GM19467 (cell line): ENCODE measurements around the gene DDB1.

ENCODE experiments used
- ATAC-seq: cut with Tn5 transposase; IDR thresholded peaks from one replicate; pipeline ENCODE4 v1.9.1; 2021; ENCODE audit warnings: mild to moderate bottlenecking, moderate library complexity; ENCODE audit not compliant: unreplicated experiment

Gene DDB1

DNA sequence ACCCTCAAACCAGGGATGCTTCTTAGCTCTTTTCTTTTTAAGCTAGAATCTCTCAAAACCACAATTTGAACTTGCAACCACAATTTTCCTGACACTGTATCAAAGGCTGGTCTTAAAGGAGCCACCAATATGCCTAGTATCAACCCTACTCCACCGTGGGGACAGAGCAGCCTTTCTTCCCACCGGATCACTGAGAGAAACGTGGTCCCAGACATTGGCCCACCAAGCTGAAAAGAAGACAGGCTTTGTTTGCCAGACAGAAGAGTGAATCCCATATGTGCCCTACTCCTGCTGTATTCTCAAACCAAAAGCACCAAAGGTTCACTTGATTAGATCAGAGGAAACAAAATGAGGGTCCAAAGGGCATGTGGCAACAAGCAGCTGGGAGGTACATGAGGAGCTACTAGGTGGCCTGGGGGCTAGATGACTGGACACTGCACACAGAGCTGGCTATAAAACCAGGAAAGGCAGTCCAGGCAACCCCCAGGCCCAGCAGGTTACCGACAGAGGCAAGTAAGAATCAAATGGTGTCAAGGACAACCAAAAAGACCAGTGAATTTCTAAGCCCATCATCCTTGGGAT lies 34.2 kb downstream of the DDB1 start:
- no peak for ATAC-seq

DNA sequence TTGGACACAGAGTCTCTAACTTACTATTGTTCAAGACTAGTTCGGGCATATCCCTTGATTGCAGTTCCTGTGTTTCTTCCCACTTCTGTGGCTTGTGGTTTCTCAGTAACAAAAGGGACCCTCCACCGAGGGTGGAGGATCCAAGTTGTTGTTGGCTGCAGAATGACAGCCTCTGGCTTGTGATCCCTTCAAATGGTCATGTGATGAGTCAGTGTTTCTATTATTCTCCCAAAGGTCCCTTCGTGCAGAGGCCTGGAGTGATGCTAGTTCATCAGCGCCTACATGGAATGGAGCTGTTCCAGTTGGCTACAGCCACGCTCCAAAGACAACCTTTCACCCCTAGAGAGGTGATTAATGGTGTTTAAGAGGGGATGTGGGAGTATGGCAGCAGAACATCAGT lies 35.2 kb downstream of the DDB1 start:
- no peak for ATAC-seq

DNA sequence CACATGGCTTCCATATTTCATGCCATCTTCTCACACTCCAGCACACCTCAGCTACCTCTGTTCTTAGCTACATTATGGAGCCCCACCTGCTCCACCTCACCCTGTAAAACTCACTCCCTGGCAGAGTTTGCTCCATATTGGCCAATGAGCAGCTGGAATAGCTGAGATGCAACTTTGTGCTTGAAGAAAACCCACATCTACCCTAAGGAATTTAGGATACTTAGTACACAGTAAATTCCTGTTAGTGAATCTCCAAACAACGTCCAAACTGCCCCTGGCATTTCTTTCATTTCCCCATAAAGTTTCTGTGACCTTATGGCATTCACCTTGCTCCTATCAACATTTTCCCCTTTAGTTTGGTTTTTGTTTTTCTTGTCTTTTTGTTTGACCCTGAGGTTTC lies 35.6 kb downstream of the DDB1 start:
- ATAC-seq: no peak

DNA sequence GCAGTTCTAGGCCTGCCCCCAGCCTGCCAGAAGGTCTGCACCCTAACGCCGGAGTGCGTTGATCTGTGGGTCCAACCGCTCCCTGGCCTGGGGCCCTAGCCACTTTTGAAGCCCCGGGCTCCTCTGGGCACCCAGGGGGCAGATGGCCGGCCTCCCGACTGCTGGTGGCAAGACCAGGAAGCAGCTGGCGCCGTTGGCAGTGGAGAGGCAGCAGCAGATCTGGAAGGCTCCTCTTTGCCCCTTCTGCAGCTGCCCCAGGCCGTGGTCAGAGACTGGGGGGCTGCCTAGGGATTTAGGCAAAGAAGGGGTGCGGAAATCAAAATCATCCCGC lies 37.3 kb downstream of the DDB1 start:
- ATAC-seq: no peak

DNA sequence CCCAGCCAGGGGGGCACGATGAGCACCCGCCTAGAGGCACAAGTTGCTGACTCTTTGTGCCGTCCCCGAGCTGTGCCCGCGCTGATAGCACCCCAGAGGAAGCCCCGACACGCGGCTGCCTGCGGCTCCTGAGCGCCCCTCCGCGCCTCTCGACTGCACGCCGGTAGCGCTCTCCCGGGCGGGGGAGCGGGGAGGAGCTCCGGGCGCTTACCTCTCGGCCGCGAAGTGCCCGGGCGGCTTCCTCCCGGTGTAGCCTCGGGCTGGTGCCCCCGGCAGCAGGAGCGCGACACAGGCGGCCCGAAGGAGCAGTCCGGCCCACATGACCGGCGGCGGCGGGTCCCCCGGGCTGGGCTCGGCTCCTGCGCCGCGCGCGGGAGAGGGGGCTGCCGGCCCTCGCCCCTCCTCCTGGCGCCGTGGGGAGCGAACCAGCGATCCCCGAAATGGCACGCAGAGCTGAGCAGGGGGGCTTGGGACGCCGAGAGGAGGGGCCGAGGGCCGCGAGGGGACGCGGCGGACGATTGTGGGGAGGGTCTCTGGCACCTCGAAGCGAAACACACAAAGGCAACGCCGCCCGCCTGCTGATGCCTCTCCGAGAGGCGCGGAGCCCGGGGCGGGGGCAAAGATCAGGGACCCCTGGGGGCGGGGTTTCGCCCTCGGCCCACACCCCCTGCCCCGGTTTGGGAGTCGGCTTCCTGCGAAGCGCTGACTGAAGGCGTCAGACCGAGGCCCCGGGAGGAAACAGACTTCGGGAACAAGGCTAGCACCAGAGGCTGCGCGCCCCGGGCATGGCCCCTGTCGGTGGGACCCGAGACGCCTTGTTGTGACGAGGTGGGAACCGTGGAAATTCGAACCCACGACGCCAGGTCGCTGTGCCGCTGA lies 37.9 kb downstream of the DDB1 start, which contains the start of gene VWCE:
TSS of gene VWCE (minus strand) at position 600 of the 879 bp plus-strand sequence. CDS start at position 321, 279 bp downstream.
- ATAC-seq: no peak

DNA sequence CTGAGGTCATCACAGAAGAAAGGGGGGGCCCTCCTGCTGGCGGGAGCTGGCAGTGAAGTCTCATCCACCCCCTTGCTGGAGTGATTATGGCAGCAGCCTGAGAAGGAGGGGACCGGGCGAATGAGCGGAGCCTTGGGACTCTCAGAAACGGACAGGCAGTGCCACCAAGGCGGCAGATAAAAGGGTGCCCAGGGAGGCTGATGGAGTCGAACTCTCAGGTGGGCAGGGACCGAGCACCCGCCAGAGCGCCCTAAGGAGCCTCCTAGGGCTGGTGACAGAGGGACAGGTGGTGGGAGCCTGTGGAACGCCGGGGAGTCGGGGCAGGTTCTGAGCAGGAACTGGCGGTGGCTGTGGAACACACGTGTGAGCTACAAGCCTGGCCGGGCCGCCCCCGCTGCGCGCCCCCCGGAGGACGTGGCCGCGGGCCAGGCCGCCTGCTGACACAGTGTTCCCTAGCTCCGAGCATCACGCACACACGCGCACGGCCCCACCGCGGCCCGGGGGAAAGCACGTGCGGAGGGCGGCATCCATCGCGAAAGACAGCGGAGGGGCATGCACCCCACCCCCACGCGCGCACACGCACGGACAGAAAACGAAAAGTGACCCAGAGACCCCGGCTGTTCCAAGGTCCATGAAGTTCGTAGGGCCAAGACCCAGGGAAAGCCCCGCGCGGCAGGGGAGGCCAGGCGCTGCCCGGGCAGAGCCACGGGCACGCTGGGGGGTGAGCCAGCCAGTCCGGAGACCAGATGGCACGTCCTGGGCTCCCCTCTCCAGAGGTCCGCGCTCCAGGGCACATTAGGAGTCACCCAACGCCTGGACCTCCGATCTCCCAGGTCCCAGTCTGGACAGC lies 38.8 kb downstream of the DDB1 start:
- no peak for ATAC-seq

DNA sequence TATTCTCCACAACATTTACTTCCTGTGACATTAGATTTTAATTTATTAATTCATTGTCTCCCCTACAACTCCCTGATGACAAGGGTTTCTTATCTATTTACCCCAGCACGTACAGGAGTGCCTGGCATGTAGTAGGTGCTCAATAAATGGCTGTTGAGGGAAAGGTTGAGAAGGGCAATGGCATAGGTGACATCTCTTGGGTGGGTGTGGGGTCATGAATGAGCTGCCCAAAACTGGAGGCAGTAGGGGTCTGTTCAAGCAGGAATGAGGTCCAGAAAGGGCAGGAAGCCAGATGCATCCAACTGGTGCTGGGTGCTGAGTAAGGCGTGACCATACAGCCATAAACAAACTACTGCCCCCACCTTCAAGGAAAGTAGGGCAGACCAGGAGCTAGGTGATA lies 40.5 kb downstream of the DDB1 start:
- ATAC-seq: no peak

DNA sequence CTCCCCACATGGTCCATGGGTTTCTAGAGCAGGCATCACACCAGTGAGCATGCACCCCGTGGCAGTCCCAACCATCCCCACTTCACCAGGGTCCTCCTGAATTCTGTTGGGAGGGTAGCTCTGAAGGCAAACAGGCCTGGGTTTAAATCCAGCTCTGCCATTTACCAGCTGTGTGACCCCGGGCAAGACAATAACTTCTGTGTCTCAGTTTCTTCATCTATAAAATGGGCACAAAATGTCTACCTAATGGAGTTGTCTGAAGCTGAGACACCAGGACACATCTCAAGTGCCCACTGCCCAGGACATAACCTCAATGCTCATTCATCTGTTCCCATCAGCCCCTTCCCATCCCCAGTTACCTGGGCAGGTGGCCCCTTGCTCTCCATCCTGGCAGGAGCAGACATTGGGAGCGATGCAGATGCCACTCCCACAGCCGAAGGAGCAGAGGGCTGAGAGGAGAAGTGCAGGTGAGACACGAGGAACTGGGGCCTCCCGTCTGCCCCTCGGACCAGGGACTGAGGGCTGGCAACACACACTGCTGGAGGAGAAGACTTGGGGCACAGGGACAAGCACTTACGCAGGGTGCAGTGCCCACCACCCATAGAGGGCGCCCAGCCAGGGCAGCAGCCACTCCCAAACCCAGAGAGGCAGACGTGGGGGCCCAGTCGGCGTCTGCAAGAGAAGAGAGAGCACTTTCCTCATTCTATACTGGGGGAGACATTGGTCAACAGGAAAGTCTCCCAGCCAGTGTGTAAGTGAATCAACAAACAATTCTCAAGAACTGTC lies 41.8 kb downstream of the DDB1 start:
- no peak for ATAC-seq

DNA sequence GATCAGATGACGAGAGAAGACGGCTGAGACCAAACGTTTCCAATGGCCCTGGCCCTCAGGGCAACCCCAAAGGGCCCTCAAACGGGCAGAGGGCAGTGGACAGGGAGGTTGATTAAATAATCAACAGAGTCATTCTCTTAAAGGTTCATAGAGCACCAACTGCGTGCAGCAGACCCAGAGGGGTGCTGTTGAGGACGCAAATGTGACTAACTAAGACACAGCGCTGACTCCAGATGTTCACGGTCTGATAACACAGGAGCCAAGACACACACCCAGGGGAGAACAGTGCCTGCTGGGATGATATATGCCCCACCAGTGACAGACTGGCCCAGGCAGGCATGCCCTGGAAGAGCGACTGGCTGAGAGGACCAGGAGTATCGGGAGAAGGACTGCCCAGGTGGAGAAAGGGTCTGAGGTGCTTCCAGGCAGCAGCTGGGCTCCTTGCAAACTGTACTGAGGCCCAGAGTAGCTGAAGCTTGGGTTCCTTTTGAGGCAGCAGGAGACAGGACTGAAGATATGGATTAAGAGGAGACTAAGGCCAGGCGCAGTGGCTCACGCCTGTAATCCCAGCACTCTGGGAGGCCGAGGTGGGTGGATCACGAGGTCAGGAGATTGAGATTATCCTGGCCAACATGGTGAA lies 45.4 kb downstream of the DDB1 start:
- ATAC-seq: no peak

DNA sequence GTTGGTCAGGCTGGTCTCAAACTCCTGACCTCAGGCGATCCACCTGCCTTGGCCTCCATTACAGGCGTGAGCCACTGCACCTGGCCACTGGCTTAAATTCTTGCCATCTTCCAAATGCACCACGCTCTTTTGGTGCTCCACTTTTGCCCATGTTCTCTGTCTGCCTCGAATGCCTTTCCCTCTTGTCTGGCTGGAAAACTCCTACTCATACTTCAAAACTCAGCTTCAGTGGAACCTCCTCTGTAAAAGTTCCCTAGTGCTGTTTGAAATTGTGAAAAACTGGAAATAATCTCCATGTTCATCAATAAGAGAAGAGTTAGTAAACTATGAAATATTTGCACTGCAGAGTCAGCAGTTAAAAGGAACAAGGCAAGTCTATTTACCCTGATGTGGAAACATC lies 49.3 kb downstream of the DDB1 start:
- no peak for ATAC-seq

DNA sequence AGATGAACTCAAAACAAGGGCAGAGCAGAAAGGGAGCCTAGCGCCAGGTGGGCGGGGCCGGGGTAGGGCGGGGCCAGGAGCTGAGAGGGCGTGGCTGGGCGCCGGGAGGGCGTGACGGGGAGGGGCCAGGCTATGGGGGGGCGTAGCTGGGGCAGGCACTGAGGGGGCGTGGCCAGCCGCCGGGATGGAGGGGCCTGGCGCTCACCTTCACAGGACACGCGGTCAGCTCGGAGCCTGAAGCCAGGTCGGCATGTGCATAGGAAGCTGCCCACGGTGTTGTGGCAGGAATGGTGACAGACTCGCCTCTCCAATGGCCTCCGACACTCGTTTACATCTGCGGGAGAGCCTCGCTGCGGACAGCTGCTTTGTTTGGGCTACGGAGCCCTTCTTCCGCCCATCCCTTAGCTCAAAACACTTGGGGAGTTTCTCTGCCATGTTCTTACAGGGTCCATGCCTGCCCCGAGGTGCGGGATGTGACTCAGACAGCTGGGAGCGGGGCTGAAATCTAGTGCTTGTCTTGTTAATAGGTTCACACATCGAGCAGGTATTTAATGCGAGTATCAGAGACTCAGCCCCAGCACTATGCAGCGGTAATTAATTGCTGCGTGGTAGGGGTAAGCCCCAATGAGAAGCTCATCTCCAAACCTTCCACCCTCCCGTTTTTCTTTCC lies 51.2 kb downstream of the DDB1 start:
- ATAC-seq: no peak

DNA sequence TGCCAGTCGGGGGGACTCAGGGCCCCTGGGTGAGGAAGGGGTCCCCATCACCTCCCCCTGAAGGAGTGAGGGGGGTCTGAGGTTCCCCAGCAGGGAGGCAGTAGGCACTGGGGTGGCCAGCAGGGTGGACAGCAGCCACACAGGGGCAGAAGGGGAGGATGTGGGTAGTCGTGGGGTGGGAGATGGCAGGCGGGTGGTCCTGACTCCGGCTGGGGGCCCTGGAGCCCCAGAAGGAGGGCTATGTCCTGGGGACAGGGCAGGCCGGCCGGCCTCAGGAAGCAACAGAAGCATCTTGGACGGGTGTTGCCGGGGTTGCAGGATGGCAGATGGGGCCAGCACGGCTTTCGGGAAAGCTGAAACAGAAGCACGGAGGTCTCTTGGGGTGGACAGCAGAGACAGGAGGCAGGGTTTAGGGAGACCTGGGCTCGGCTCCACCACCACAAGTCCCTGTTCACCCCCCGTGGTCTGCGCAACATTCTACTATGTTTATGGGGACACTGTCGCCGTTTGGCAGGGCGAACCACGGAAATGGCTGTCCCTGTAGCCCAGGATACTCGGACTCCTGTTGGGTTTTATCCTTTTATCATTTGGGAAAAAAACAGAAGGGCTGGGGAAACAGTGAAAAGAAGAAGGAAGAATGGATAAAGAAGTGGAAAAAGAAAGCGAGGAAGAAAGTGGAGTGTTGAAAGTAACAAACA lies 51.9 kb downstream of the DDB1 start:
- no peak for ATAC-seq

DNA sequence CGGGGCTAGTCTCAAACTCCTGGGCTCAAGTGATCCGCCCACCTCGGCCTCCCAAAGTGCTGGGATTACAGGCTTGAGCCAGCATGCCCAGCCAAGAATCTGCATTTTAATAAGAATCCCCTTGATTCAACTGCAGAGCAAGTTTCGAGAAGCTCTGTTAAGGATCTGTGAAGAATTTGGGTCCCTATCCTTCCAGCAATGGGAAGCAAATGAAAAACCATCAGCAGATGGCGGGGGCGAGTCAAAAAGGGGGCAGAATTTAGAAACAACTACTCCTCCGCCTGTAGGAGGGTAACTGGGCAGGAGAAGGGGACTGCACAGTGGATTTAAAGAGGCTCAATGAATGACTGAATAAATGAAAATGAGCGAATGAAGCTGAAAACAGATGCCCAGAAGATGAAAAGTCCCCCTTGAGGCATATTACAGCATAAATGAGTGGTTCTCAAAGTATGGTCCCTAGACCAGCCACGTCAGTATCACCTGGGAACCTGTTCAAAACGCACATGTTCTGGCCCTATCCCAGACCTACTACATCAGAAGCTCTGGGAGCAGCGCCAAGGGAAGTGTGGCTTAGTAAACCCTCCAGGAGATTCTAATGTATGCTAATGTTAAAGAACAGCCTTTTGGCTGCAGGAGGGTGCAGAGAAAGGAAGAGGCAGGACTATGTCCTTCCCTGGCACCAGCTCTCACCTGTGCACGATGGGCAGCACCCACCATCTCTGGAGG lies 52.8 kb downstream of the DDB1 start:
- no peak for ATAC-seq

DNA sequence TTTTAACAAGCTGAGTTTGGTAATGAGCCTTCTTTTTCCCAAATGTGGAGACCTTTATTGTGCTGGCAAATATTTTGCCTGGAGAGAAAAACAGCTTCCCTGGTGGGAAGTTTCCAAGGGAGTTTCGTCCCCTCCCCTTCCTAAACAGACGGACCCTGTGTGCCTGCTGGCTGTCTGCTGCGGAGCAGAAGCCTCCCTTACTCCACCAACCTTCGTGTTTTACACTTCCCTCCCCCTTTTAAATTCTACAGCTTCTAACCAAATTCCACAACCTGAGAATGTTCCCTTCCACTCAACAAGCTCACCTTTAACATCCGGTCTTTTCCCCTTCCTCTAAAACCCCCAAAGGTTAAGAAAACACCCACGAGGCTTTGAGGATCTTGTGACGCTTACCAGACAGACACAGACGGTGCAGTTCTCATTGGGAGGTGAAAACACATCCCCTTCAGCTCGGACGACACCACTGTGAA lies 54.9 kb downstream of the DDB1 start:
- ATAC-seq: no peak

DNA sequence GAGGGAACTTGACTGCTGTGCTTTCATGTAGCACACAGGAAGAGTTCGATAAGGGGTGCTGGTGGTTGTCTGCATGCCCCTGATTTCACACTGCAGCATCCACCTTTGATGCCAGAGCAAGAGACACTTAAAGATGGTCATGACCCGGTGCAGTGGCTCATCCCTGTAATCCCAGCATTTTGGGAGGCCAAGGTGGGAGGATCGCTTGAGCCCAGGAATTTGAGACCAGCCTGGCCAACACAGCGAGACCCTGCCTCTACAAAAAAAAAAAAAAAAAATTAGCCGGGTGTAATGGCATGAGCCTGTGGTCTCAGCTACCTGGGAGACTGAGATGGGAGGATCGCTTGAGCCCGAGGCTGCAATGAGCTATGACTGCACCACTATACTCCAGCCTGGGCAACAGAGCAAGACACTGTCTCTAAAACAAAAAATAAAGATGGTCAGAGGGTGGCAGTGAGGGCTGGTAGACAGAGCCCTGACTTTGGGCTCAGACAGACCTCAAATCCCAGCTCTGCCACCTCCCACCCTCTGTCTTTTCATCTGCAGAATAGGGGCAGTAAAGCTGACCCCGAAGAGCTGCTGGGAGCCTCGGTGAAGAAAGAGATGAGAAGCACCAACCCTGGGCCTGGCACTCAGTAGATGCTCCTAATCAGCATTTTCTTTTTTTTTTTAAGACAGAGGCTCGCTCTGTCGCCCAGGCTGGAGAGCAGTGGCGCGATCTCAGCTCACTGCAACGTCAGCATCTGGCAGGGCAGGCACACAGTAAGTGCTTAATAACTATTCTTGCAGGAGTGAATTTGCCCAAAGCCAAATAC lies 55.5 kb downstream of the DDB1 start:
- no peak for ATAC-seq

DNA sequence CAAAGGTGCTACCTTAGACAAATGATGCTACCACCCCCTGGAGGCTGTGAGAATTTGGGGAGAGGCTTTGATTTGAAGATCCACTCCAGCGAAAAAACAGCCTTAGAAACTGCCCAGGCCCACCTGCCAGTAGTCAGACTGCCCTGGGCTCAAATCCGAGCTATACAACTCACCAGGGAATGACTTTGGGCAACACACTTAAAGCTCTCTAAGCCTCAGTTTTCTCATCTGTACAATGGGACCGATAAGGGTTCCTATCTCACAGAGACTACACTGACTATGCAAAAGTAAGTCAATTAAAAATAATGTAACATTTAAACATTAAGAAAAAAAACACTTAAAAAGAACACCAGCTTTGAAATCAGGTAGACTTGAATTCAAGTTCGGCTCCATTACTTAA lies 57.7 kb downstream of the DDB1 start:
- no peak for ATAC-seq

DNA sequence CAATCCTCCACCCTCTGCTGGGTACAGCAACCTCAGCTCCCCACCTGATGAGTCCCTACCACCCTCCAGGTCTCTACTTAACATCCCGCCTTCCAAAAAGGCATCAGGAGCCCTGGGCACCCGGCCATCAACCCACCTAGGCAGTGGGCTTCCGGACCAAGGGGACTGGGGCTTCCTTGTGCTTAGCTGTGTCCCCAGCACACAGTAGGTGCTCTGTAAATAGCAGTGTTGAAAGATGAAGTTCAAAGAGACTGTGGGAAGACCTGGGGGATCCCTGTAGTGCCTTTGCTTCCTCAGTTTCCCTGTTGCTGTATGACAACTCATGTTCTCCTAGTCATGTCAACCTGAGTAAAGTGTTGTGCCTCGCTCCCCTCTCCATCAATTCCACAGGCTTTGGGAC lies 58.8 kb downstream of the DDB1 start:
- no peak for ATAC-seq
